Measurements from ENCODE around the gene TEDDM1. TPM values are rescaled to one million over a fixed set of nuclear protein-coding genes. Genes with fewer than 3 reads are reported as not detected.

TEDDM1 gene
- total and polyA plus RNA-seq, 10 of the 15 experiments (the other 5 are each of a cell fraction or from before 2014, with no cell fraction given) = 0.11 TPM; not detected in 9

GRCh38 chr1:182450087-182450486, 49.6 kb upstream of the TEDDM1 start, which contains the start of gene RGSL1:
Gene RGSL1 (plus strand): TSS chr1:182450146. CDS start chr1:182450166, 20 bp downstream.
- DNase-seq (ENCODE audit: low read depth, low spot score) (no peak), ATAC-seq (no peak), FAIRE-seq (no peak)
- H3K4me1 ChIP-seq (ENCODE audit: control insufficient read depth, insufficient read depth, low read length) = peaks cover 3% of the 10 kb centered on the region; the same call in 1 of the 2 replicates
- ChIA-PET SMC1A (ENCODE audit: uncharacterized antibody, unreplicated experiment) (interaction anchor here (1.4 to 3.1 kb wide), 3 partner anchors 146 to 336 kb away, joined by 5 to 15 read pairs (median 13); no protein-coding TSS in a partner anchor), CTCF (interaction anchor here (1.0 to 3.4 kb wide), 2 partner anchors 333 to 337 kb away, joined by 4 to 35 read pairs; no protein-coding TSS in a partner anchor), POLR2A (no interaction called here), RAD21 (ENCODE audit: unreplicated experiment) (interaction anchor here (1.9 kb wide), 1 partner anchor 333 kb away, joined by 13 read pairs; no protein-coding TSS in a partner anchor)
- no peak within 1 kb of the TSS for H3K27ac ChIP-seq (ENCODE audit: control insufficient read depth, insufficient read depth)
- intact Hi-C loops (cut with micrococcal nuclease; ENCODE audit: unreplicated experiment) = no loop called here
- BruUV-seq (replicated peaks) = no TSS peak
- H3K36me3 ChIP-seq (ENCODE audit: control insufficient read depth in 2 of 2, insufficient read depth in 2 of 2, low read length in 1 of 2) = no peaks in the 10 kb centered on the region
- H3K9ac ChIP-seq (ENCODE audit: control insufficient read depth, insufficient read depth, low read length) = no peak within 1 kb of the TSS
- H3K79me2 ChIP-seq (ENCODE audit: control insufficient read depth, insufficient read depth, low read length) = no peaks in the 10 kb centered on the region
- no peak within 1 kb of the TSS for H3K4me3 ChIP-seq
- in situ Hi-C loops (cut with MboI) = no loop called here
- H4K20me1 ChIP-seq (ENCODE audit: control insufficient read depth, insufficient read depth) = no peaks in the 10 kb centered on the region
- no peak within 1 kb of the TSS for H3K4me2 ChIP-seq (ENCODE audit: control insufficient read depth, insufficient read depth)
- H3K9me3 ChIP-seq (replicated peaks; ENCODE audit: control insufficient read depth, insufficient read depth, low read length) = no peaks in the 10 kb centered on the region; the same call in 2 of the 3 replicates
- no peak within 1 kb of the TSS for H2AFZ ChIP-seq (ENCODE audit: control insufficient read depth, low read depth, low read length)
- H3K27me3 ChIP-seq (replicated peaks in 1 of 2; ENCODE audit: control insufficient read depth in 2 of 2, insufficient read depth in 2 of 2, low read length in 1 of 2) = no peaks in the 10 kb centered on the region
- TF ChIP-seq, protein P1, sequence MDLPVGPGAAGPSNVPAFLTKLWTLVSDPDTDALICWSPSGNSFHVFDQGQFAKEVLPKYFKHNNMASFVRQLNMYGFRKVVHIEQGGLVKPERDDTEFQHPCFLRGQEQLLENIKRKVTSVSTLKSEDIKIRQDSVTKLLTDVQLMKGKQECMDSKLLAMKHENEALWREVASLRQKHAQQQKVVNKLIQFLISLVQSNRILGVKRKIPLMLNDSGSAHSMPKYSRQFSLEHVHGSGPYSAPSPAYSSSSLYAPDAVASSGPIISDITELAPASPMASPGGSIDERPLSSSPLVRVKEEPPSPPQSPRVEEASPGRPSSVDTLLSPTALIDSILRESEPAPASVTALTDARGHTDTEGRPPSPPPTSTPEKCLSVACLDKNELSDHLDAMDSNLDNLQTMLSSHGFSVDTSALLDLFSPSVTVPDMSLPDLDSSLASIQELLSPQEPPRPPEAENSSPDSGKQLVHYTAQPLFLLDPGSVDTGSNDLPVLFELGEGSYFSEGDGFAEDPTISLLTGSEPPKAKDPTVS (IDR thresholded peaks at IDR 0.05; ENCODE audit: low read depth, low read length) = no peak
- TF ChIP-seq, protein P2, sequence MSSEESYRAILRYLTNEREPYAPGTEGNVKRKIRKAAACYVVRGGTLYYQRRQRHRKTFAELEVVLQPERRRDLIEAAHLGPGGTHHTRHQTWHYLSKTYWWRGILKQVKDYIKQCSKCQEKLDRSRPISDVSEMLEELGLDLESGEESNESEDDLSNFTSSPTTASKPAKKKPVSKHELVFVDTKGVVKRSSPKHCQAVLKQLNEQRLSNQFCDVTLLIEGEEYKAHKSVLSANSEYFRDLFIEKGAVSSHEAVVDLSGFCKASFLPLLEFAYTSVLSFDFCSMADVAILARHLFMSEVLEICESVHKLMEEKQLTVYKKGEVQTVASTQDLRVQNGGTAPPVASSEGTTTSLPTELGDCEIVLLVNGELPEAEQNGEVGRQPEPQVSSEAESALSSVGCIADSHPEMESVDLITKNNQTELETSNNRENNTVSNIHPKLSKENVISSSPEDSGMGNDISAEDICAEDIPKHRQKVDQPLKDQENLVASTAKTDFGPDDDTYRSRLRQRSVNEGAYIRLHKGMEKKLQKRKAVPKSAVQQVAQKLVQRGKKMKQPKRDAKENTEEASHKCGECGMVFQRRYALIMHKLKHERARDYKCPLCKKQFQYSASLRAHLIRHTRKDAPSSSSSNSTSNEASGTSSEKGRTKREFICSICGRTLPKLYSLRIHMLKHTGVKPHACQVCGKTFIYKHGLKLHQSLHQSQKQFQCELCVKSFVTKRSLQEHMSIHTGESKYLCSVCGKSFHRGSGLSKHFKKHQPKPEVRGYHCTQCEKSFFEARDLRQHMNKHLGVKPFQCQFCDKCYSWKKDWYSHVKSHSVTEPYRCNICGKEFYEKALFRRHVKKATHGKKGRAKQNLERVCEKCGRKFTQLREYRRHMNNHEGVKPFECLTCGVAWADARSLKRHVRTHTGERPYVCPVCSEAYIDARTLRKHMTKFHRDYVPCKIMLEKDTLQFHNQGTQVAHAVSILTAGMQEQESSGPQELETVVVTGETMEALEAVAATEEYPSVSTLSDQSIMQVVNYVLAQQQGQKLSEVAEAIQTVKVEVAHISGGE (CRISPR knock-in tag; IDR thresholded peaks at IDR 0.05) = no peak
- TF ChIP-seq PBX3 (IDR thresholded peaks at IDR 0.05; ENCODE audit: insufficient replicate concordance, low read depth, low read length) = no peak
- no peak for TF ChIP-seq RFX5 (IDR thresholded peaks at IDR 0.05; ENCODE audit: low read depth, low read length)
- TF ChIP-seq PRDM15 (CRISPR knock-in tag; IDR thresholded peaks at IDR 0.05) = no peak
- no peak for TF ChIP-seq SRF (IDR thresholded peaks at IDR 0.05; ENCODE audit: low read depth in 2 of 2, low read length in 2 of 2)
- no peak for TF ChIP-seq CBX3 (IDR thresholded peaks at IDR 0.05; ENCODE audit: borderline replicate concordance, low read depth)
- TF ChIP-seq CREB1 (IDR thresholded peaks at IDR 0.05; ENCODE audit: low read depth) = no peak
- no peak for TF ChIP-seq RCOR1 (conservative IDR thresholded peaks at IDR 0.05; ENCODE audit: low read depth, low read length)
- no peak for TF ChIP-seq BHLHE40 (IDR thresholded peaks at IDR 0.05; ENCODE audit: borderline replicate concordance in 1 of 2, low read depth in 2 of 2, low read length in 1 of 2)
